ENCODE results near the gene PRKAR1B.
"Not testable (repeated sequence)": the region's sequence is repeated elsewhere in the genome, so short reads cannot be mapped to it uniquely, and the experiment has no call there.

The PRKAR1B gene

DNA sequence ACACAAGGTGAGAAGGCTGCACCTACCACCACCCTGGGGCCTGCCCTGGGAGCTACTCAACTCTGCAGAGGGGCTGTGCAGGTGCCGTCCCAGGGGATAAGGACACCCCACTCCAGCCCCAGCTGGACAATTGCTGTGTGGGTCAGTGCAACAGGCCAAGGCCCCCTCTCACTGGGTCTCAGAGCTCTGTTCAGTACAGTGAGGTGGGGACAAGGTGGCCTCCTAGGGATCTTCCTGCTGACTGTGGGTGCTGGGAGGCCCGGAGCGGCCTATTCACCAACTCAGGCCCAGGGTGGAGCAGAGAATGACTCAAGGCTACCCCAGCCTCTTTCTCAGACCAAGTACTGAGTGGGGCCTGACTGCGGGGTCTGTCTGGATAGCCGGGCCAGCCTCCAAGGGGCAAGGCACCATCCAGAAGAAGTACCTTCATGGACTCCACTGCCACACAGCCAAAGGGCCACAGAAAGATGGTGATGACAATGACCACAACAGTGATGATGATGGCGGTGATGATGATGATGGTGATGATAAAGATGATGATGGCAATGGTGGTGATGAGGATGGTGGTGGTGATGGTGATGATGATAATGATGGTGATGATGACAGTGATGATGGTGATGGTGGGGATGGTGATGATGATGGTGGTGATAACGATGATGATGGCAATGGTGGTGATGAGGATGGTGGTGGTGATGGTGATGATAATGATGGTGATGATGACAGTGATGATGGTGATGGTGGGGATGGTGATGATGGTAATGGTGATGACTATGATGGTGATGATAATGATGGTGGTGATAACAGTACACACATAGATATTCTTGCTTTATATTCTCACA, 60.4 kb downstream of the PRKAR1B start:
- DNase-seq = no peak

- DNase-seq = no peak
Measured at GRCh38 chr7:665736-666453, 61.2 kb downstream of the PRKAR1B start.

DNA sequence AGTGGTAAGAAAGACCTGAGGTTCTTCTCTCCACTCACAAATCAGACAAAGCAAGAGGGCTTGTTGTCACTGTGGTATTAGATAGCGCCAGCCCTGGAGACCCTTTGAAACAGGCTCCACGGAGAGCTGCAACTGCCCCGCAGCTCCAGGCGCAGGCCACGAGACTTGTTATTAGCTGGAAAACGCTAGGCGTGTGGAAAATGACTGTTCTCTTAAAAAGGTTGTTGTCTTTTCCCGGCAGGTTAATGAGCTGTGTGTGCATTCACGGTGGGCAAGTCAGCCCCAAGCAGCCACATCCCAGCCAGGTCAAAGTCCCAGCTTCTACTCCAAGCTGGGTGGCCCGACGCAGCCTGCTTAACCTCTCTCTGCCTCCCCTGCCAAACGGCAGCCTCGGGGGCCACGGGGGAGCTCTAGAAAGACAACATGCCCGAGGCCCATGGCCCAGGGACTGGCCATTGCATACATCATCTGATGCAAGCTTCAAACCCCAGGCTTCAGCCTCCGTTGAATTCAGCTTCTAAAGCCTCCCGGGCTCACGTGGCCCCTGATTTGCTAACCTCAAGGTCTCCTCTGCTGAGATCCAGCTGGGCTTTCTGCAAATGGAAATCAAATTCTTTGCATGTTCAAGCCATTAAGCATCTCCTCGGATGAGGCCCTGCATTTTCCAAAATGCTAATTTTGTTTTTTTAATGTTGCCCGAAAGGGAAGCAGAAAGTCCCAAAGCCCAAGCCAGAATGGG, 61.9 kb downstream of the PRKAR1B start:
- DNase-seq = no peak

GRCh38 chr7:664402-664775, 62.7 kb downstream of the PRKAR1B start:
- no peak for DNase-seq

DNA sequence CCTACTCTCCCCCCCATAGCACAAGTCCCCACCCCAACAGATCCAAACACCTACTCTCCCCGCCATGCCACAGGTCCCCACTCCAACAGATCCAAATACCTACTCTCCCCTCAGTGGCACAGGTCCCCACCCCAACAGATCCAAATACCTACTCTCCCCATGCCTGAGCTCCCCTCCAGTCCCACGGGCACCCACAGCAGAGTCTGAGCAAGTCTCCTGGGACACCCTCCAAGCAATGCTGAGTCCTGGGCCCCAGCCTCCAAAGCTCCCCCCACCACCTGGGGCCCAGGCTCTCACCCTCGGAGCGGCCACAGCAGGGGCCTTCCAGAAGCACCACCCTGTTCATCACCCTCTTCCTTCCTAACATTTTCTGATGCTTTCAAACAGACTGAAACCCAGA, 64.5 kb downstream of the PRKAR1B start:
- DNase-seq = no peak

DNA sequence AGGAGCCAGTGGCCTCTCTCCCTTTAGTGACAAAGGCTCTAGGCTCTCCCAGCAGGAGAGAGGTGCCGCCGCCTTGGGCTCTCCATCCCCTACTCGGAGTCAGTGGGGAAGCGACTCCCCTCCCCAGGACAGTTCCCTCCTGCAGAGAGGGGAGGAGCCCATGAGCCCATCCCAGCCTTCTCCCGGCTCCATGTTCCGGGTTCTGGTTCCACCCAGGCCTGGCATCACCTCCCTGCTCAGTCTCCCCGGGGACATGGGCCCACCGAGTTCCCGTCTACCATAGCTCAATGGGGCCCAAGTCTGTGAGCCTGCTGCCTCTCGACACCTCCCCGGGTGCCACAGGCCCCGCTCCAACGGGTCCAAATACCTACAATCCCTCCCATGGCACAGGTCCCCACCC, 67.1 kb downstream of the PRKAR1B start:
- no peak for DNase-seq

DNA sequence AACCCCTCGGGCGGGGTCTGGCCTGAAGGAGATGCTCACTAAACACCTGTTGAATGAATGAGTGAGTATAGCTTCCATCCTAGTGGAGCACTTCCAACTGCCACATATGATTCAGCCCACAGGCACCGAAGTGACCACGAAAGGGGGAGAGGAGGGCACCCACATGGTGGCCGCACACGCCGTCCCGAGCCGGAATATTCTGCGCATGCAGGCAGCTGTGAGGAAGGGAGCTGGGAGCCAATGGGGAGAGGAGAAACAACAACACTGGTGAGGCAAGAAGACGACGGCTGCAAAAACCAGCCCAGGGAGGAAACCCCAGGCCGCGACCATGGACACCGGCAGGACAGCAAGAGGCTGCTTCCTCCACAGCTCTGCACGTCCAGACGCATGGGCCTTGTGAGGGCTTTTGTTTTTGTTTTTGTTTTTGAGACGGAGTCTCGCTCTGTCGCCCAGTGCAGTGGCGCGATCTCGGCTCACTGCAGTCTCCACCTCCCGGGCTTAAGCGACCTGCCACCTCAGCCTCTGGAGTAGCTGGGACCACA, 67.7 kb downstream of the PRKAR1B start:
- no peak for DNase-seq

DNA sequence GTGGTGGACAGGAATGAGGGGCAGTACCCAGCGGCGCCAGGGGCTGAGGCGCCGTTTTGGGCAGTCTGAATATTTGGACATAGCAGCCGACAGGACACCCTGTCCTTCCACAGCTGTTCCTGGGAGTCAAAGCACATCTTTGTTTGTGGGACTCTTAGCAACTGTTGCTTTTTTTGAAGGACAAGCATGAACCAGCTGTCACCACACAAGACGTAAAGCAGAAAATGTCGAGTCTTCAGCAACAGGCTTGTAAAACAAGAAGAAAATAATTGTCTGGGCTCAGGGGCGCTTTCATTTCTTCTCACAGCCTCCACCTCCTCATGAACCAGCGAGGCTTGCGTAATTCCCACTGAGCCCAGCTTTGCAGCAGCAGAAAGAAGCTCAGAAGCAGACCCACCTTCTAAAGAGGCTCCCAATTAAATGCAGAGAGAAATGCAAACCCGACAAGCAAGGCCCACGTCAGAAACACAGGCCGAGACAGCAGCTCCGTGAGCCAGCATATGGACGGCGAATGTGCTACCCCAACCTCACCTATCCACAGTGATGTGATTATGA, 69.4 kb downstream of the PRKAR1B start:
- no peak for DNase-seq

- not testable (repeated sequence) for DNase-seq
Measured at GRCh38 chr7:657010-657409, 70.1 kb downstream of the PRKAR1B start.

DNA sequence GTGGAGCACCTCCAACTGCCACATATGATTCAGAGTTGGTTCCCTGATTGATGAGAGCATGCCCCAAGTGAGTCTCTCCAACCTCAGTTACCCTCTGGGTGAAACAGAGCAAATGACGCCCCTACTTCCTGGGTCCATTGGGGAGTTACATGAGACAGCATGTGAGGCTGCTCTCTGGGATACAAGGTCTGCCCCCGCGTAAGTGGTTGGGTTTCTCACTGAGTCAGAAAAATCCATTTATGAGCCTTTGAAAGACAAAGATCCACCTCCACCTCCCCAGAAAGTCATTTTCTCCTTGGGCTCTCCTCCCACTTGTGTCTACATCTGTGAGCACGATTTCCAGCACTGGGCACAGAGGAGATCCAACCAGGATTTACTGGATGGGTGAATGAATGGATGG, 71.3 kb downstream of the PRKAR1B start:
- no peak for DNase-seq

DNA sequence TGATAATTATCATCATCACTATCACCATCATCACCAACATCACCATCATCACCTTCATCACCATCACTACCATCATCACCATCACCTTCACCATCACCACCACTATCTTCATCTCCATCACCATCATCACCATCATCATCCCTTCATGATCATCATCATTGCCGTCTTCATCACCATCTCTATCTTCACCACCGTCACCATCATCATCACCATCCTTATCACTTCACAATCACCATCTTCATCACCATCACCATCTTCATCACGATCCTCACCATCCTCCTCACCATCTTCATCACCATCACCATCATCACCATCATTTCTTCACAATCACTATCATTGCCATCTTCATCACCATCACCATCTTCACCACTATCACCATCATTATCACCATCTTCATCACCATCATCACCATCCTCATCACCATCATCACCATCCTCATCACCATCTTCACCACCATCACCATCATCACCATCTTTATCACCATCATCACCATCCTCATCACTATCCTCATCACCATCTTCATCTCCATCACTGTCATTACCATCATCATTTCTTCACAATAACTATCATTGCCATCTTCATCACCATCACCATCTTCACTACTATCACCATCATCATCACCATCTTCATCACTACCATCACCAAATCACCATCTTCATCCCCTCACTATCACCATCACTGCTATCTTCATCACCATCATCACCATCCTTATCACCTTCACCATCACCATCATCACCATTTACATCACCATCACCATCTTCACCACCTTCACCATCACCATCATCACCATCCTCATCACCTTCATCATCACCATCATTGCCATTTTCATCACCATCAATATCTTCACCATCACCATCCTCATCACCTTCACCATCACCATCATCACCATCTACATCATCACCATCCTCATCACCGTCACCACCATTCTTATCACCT, 73.0 kb downstream of the PRKAR1B start:
- no peak for DNase-seq

DNA sequence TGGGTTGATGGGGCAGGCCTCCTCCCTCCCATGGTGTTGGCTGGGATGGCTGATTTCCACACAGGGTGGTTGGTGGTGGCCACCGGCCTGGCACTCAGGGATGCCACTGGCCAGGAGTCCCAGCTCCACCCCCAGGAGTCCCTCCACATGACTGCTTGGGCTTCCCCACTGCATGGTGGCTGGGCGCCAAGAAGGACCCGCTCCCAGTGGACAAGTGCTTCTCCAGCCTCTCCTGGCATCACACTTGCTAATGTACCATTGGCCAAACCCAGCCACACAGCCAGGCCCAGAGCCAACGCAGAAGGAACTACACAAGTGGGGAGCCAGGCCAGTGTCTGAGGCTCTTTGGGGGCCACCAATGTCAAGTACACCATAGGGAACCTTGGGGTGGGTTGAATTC, 74.2 kb downstream of the PRKAR1B start:
- DNase-seq = no peak

DNA sequence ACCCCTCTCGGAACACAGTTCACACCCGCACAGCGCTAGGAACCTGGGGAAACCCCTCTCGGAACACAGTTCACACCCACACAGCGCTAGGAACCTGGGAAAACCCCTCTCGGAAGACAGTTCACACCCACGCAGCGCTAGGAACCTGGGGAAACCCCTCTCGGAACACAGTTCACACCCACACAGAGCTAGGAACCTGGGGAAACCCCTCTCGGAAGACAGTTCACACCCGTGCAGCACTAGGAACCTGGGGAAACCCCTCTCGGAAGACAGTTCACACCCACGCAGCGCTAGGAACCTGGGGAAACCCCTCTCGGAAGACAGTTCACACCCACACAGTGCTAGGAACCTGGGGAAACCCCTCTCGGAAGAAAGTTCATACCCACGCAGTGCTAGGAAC, 74.9 kb downstream of the PRKAR1B start:
- DNase-seq = not testable (repeated sequence)

- DNase-seq = peak; percentile 4
Measured at GRCh38 chr7:651032-651728, 75.9 kb downstream of the PRKAR1B start.

DNA sequence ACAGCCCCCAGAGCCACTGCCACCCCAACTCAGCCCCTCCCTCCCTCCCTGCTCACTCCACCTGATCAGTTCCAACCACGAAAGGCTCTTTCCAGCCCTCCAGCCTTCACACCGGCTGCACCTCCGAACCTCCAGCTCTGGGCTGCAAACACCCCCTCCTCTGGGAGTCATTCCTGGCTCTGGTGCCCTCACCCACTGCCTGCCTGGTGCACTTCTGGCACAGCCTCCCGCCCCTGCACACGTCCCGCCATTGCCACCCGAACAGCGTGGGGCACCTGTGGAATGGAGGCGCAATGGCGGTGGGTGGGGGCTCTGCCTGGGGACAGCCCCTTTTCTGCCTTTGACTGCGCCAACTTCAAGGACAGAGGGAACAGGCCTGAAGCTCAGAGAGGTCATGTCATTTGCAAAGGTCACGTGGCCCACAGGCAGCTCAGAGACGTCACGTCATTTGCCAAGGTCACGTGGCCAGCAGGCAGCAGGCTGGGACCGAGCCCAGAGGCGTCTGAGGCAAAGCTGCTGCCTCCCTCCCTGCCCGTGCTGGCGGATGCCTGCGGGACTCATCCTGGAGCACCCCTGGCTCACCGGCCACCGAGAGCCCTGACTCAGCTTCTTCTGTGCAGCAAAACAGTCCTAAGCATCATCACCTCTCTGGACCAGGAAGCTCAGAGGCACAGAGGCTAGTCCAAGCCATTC, 76.6 kb downstream of the PRKAR1B start:
- DNase-seq = no peak

- no peak for DNase-seq
Measured at GRCh38 chr7:646951-647350, 80.1 kb downstream of the PRKAR1B start.

GRCh38 chr7:646487-646886, 80.6 kb downstream of the PRKAR1B start:
- DNase-seq = no peak

GRCh38 chr7:645606-646005, 81.5 kb downstream of the PRKAR1B start:
- no peak for DNase-seq

- DNase-seq = no peak
Measured at GRCh38 chr7:644381-645305, 82.4 kb downstream of the PRKAR1B start.
